ENCODE measurements around the gene PDZD8. TPM values are rescaled to one million over a fixed set of nuclear protein-coding genes. Genes with fewer than 3 reads are reported as not detected.
A peak's percentile ranks its signal among the peaks of the same experiment; 100 is the strongest.

PDZD8 gene
- total RNA-seq, 1 experiment from 2014 or later = 23.9 TPM

DNA sequence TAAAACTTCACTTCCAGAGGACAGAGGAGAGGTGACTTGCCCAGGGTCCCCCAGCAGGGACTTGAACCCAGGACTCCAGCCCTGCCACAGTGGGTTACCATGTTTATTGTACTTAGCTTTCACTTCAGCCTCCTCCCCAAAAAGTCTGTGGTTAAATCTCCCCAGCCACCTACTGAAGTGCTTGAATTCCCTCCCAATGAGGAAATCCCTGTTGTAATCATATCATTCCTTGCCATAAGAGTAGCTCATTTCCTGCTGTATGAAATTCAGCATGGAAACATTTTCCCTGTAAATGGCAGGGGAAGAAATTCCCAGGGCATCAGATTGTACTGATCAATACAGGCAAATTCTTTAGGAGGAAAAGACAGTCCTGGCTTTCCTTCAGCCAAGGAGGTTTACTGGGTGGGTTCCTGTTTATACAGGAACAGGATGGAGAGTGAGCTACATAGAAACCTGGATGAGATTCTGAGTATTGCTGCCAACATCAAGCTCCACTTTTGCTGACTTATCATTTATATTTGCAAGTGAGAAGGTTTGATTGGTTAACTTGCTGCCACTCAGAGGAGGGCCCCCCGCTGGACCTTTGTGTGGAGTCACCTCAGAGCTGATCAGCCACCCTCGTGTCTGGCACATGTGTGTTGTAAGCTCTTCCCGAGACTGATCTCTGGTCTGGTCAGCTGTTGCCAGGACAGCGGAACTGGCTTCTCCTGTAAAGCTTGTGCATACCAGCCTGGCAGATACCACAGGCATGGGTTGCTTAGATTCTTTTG lies 16.4 kb upstream of the PDZD8 start:
- no peak for DNase-seq (ENCODE audit: low spot score)

DNA sequence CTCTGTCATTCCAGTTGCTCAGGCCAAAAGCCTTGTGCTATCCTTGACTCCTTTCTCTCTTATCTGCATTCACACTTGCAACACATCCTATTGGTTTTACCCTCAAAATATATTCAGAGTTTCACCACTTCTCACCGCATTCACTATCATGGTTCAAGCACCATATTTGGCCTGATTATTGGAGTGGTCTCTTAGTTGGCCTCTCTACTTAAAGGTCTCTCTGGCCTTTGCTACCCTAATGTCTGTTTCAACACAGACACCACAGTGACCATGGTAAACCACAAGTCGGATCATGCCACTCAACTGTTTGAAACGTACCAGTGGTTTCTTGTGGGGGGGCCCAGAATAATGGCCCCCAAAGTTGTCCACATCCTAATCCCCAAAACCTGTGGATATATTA lies 15.2 kb upstream of the PDZD8 start:
- no peak for DNase-seq (ENCODE audit: low spot score)

DNA sequence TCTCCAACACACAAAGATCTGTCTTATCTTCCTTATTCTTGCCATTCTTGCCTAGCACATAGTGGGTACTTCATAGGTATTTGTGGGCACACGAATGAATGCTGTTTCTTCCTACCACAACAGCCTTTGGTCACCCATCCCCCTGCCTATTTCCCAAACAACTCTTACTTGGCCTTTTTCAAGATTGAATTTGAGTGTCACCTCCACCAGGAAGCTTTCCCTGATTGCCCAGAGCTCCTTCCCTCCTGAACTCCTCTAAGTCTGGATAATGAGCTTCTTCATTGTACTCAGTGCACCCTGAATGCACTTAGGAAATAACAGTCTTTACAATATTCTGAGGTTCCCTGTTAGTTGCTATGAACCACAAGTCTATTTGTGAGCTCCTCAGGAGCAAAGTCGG lies 11.6 kb upstream of the PDZD8 start:
- DNase-seq (ENCODE audit: low spot score) = no peak

DNA sequence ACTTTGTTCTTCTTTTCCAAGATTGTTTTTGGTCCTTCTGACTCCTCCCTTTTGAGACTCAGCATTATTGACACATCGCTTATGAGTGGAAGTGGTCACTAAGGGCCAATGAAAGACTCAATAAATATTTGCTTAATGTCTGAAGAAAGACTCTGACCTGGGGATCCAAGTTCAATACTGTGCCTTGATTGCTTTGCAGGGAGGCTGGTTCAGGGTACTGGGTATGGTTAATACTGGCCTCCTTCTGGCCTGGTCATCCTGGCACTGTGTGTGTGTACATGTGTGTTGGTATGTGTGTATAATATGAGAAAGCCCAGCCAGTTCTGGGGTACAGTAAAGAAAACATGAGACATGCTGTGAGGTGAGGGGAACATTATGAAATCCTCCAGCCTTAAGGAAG lies 7.6 kb upstream of the PDZD8 start:
- DNase-seq (ENCODE audit: low spot score) = no peak

DNA sequence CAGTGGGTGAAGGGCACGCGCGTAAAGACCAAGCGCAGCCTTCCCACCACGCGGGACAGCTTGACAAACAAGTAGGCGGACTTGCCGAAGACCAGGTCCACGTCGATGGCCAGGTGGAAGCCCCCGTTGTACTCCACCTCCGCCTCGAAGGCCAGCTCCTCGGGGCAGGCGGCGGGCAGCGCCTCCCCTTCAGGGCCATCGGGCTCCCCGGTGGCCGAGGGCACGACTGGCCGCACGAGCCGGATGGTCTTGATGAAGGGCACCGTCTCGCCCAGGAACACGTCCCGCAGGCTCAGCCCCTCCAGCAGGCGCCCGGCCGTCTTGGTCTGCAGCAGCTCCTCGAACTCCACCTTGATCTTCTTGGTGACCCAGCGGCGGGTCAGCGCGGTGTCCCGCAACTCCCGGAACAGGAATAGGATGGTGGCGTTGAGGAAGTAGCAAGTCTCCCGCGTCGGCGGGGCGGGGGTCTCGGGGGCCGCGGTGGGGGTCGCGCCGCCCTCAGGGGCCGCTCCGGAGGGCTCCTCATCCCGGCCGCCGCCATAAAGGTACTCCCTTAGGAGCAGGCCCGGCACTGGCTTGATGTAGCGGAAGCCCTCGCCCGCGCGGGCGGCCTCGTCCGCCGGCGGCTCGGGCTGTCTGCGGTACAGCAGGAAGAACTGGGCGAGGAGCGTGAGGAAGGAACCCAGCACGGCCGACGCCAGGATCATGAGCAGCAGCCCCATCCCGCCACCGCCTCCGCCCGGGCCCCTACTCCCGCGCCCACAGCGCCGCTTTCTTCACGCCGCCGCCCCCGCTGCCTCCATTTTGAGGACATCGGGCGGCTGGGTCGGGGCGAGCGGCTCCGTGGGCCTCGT lies 507 bp downstream of the PDZD8 start:
- DNase-seq (ENCODE audit: low spot score) = peak; percentile 26

DNA sequence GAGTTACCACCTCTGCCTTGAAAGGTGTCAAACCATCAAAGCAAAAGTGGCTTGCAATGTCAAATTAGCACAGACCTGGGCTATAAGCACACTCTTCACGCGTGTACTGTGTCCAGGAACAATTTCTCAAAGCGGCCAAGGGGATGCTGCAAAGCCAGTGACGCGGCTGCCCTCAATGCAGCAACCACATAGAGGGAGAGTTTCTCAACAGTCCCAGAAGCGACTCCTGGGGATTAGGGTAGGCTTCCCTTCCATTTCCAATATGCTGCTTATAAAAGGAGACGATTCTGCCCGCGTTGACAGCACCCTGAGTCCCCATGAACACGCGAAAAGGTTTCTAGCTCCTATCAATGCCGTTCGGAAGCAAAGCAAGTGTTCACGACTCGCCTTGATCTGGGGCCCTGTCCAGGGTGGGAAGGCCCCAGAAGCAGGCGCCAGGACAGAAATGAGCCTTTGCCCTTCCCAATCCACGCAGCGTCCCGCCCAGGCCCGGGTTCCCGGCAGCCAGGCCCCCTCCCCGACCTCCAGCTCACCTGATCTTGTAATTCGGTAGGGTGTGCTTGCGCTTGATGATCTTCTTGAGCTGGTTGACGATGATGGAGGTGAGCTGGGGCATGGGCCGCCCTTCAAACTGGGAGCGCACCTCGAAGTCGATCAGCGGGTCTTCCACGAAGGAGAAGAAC lies 1.3 kb downstream of the PDZD8 start:
- peak; percentile 43 for DNase-seq (ENCODE audit: low spot score)

DNA sequence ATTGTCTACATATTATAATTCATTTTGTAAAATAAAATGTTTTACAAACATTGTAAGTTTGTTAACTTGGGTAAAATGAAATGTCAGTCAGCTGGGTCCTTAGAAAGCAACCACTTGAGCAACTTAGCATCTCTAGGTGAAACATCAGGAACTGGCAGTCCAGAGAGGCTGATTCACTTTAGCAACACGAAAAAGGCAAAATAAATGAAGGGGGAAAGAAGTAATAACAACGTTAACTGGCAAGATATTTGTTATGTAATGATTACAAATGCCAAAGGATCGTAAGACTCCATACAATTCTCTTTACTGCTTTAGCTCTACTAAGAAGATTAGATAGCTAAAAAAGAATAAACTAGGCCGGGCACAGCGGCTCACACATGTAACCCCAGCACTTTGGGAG lies 5.0 kb downstream of the PDZD8 start:
- no peak for DNase-seq (ENCODE audit: low spot score)

DNA sequence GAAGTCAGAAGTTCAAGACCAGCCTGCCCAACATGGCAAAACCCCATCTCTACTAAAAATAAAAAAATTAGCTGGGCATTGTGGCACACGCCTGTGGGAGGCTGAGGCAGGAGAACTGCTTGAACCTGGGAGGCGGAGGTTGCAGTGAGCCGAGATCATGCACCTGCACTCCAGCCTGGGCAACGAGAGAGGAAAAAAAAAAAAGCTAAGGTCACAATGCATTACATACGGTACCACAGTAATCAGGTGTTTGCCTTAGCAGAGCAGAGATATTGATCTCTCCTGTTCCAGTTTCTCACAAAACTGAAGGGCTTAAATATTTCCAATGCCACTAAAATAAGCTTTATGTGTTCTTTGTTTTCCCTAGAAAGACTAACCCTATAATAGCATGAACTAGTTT lies 7.5 kb downstream of the PDZD8 start:
- DNase-seq (ENCODE audit: low spot score) = no peak

DNA sequence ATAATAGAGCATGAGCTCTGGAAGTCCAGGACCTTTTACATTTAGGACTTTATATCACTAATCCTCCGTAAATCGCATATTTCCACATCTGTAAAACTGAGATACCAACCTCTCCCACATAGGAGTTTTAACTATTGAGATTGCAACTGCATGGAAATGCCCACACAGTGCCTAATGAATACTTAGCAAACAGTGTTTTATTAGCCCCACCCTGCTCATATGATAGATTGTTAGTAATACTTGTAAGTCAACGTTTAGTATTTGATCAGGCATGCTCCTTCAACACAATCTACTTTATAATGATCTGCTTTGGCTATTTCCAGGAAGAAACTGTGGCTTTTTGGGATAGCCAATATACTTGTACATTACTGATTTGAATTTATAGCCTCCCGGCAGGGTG lies 8.5 kb downstream of the PDZD8 start:
- DNase-seq (ENCODE audit: low spot score) = no peak

DNA sequence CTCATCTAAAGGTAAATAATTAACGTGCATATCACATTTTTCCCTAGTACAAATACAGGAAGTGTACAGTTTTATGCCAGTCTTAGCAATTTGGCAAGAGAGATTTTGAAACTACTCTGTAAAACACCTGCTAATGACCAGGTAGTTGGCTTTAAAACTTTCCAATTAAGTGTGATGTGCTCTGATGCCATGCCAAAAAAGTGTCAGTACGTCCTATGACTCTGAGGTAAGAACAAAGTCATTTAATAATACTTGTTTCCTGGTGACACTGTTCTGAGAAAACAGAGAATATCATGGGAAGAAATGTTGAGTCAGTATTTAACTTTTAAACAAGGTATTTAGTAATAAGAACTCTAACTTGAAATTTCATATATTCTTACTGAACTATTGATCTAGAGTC lies 9.6 kb downstream of the PDZD8 start:
- DNase-seq (ENCODE audit: low spot score) = peak; percentile 38

DNA sequence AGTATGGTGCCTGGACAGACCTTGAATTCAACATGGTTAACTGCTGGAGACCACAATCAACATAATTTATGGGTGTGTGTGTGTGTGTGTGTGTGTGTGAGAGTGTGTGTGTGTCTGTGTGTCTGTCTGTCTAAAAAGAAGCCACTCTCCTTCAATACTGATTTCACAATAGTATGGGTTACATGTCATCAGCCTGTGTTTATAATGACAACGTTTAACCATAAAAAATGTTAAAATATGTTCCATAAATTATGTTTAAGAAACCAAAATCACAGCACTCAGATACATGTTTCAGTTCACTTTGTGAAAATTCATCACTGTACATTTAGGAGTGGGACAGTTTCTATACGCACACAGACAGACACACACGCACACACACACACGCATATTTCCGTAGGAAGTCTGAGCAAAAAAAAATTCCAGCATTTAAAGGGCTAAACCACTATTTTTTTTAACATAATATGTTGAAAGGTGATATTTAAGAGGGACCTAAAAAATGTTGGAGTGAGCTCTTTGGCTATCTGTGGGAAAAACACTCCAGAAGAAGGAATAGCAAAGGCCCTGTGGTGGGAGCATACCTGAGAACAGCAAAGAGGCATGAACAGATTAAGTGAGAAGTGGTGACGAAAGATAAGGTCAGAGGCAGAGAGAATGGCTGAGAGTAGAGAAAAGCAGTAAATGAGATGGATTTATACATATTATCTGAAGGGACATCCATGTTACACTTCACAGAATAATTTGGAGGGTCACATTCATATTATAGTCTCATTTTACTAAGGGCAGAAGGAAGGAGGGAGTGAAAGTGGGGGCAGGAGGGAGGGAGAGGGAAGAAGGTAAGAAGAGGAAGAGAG lies 10.9 kb downstream of the PDZD8 start:
- DNase-seq (ENCODE audit: low spot score) = no peak

DNA sequence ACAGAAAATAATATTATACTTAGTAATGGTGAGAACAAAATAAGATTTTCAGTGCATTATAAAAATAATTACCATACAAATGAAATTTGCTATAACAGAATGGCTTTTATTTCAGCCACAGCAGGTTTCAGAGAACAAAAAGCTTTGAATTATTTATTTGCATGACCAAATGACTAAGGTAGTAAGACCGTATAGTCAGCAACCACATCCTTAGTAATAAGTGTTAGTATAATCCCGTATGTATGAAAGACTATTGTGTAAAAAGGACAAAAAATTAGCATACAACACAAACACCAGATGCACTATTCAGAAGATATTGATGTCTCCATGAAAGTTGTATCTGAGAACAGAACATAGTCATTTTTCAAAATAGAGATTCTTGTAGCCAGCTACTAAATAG lies 12.2 kb downstream of the PDZD8 start:
- peak; percentile 71 for DNase-seq (ENCODE audit: low spot score)

DNA sequence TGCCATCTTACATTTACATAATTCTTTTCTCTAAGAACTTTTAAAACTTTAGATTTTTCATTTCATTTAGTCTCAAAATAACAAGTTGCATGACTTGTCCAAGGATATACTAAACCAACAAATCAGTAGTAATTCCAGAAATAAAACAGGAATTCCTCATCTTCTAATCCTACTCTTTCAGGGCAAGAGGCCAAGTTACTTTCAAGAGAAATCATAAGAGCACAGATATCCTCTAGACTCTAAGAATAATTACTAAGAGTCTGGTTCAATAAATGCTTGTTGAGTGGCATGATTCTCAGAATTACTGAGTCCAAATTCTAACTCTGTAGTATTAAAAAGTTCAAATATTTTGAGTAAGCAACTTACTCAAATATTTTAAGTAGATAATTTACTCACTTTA lies 12.9 kb downstream of the PDZD8 start:
- no peak for DNase-seq (ENCODE audit: low spot score)

DNA sequence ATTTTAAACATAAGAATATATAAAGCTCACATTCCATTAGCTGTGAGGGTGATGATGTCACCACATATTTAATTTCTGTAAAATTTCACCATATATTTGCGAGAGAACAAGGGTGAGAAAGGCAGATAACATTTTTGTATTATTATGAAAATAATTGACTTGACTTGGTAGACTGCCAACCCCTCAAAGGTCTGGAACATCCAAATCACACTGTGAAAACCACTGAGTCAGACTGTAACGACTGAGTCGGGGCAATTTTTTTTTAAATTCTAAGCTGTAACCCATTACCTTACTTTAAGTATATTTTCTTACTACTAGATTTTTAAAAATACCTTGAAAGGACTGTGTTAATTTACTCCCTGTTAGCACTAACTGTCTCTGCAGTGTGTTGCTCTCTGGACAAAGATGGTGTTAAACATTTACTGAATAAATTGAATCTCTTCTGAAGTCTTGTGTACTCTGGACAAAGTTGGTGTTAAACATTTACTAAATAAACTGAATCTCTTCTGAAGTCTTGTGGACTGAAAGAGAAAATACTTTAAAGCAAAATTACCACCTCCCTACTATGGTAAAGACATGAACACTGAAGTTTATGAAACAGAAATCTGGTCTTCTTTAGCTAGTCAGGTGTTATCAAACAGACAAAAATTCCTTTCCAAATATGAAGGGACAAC lies 14.1 kb downstream of the PDZD8 start:
- DNase-seq (ENCODE audit: low spot score) = no peak

DNA sequence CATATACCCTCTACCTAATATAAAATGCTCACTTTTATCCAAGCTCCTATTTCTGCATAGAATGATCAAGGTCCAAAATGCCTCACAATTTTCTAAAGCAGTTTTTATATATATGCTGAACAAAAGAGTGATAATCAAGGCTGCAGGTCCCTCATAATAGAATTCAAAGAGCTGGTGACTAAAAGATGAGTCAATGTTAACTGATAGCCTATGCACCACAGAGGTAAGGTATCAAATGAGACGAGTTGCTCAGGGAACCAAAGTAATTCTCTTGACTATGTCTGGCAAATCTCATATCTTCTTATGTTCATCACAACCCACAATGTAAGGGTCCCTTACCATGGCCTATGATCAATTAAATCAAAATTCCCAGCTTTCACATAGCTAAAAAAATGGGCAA lies 15.2 kb downstream of the PDZD8 start:
- DNase-seq (ENCODE audit: low spot score) = peak; percentile 60

DNA sequence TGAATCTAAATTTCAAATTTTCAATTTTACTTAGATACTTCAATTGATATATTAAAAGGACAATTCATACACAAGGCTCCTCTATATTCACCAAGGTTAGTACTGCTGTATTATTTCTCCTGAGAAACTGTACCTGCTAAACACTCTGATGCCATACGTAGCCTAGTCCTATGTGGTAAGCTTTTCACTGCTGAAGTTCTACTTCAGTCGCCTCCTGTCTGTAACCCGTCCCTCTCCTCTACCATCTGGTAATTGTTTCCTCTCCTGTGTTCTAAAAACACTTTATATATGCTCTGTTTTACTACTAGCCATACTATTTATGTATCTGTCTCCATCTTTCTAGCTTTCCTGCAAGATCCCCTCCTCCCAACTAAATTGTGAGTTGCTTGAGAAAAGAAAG lies 20.2 kb downstream of the PDZD8 start:
- DNase-seq (ENCODE audit: low spot score) = no peak

DNA sequence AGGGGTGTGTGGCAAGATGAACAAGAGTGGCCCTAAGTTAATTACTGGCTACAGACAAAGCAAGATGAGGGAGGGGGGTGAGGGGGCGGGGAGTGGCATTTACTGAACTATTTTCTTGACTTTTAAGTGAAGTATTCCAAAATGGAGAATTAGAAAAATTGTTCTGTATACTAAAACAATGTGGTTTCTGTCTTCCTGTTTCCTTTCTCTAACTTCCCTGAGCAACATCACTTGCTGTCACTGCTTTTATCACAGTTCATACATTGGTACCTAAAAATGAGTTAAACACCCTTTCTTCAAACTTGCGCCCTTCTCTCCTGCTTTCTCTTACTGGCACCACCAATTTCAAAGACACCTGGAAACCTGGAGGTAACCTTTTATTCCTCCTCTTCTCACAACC lies 21.6 kb downstream of the PDZD8 start:
- DNase-seq (ENCODE audit: low spot score) = no peak

DNA sequence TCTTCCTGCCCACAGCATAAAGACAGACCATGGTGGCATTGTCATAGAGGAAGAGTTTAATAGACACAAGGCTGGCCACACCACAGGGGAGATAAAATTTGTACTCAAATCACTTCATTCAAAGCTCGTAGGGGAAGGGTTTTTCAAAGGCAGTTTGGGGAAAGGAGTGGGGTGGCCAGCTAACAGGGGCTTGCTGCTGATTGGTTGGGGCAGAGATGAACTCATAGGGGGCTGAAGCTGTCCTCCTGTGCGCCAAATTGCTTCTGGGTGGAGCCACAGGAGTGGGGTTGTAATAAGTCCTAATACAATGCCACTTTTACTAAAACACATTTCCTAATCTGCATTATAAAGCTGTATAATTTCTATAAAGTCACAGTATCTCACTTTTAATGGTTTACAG lies 22.5 kb downstream of the PDZD8 start:
- no peak for DNase-seq (ENCODE audit: low spot score)

DNA sequence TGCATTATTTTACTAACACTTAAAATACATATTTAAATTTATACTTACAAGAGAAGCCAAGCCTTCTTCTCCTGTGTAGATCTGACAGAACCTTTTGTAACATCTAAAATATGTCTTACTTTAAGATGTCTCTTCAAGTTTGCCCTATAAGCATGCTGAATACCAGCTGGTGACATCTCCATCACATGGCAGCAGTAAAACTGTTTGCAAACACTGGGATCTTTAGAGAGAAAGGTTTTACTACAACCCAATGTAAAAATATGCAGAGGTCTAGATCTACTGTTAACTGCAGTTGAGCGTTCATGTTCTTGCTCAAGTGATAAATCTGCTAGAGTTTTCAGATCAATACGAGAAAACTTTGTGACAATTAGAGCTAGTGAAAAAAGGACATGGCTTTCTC lies 23.2 kb downstream of the PDZD8 start:
- DNase-seq (ENCODE audit: low spot score) = no peak

DNA sequence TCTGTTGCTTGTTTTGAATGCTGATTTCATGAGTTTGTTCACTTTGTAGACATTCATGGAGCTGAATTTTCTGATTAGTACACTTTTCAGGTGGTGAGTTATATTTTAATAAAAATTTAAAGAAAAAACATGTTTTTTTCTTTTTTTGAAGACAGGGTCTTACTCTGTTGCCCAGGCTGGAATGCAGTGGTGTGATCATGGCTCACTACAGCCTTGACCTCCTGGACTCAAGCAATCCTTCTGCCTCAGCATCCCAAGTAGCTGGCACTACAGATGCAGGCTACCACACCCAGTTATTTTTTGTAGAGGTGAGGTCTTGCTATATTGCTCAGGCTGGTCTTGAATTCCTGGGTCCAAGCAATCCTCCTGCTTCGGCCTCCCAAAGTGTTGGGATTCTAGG lies 23.7 kb downstream of the PDZD8 start:
- DNase-seq (ENCODE audit: low spot score) = no peak

DNA sequence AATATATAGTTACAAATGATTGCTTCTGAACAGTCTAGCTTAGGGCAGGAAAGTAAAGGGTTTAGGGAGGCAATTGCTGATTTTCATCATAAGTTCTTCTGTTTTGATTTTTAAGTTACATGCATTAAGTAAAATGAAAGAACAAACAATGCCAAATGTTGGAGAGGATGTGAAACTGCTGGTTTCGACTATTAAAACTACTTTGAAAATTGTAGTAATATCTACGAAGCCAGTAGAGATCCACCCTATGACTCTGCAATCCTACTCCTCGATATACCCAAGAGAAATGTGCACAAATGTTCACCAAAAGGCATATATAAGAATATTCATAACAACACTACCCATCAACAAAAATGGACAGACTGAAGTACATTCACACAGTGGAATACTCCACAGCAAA lies 24.3 kb downstream of the PDZD8 start:
- DNase-seq (ENCODE audit: low spot score) = no peak

Measured in A172 (cell line).